GM10248 (cell line): Measurements from ENCODE around the gene CEP20.
"Not testable (repeated sequence)": the region's sequence is repeated elsewhere in the genome, so short reads cannot be mapped to it uniquely, and the experiment has no call there.

Source experiments
- CTCF ChIA-PET: fragments of 300-600 bp; sonication (Branson Sonifier 250); formaldehyde crosslinking; extraction: SDS; loops from one replicate; lab custom pipeline; 2021; ENCODE audit warnings: antibody characterized with exemption; lab: Yijun Ruan, JAX
- POLR2A ChIA-PET: fragments of 350-650 bp; sonication (Branson Sonifier 250); formaldehyde crosslinking; extraction: SDS; loops from one replicate; lab custom pipeline; 2020; ENCODE audit warnings: antibody characterized with exemption; lab: Yijun Ruan, JAX
- DNase-seq: peaks from one replicate; pipeline ENCODE4 v3.0.0; 2012; ENCODE audit errors: extremely low spot score
- CTCF ChIP-seq: IDR thresholded peaks from 2 replicates; pipeline ENCODE4 v1.5.1; 2012; ENCODE audit warnings: mild to moderate bottlenecking, low read depth; ENCODE audit errors: extremely low read depth, missing control alignments, control extremely low read depth

The CEP20 gene

GRCh38 chr16:15888072-15888976 lies at the start of gene CEP20:
Gene CEP20 (minus strand): TSS chr16:15888603. CDS start chr16:15888585, 18 bp downstream.
- ChIA-PET CTCF (interaction anchor here (0.6 to 6.3 kb wide), 11 partner anchors 8 to 190 kb away, joined by 3 to 50 read pairs (median 3); no protein-coding TSS in a partner anchor), POLR2A (interaction anchor here (0.6 to 1.4 kb wide), 4 partner anchors 11 to 180 kb away, joined by 3 to 4 read pairs (median 4); no protein-coding TSS in a partner anchor)
- peak; percentile 100 for DNase-seq
- TF ChIP-seq CTCF, result no peak

- CTCF ChIA-PET, POLR2A ChIA-PET: not testable (repeated sequence)
Measured at GRCh38 chr16:15936809-15937208, 48.4 kb upstream of the CEP20 start.

GRCh38 chr16:15934991-15935390 lies 46.6 kb upstream of the CEP20 start:
- ChIA-PET POLR2A (no interaction called here), CTCF (interaction anchor here (1.4 kb wide), 1 partner anchor 42 kb away, joined by 3 read pairs; no protein-coding TSS in a partner anchor)
- TF ChIP-seq CTCF, result no peak
- DNase-seq, result no peak

More at GRCh38 chr16:15936809-15937208, 48.4 kb upstream of the CEP20 start:
- not testable (repeated sequence) for DNase-seq

GRCh38 chr16:15933781-15934180 lies 45.4 kb upstream of the CEP20 start:
- DNase-seq, result no peak
- CTCF ChIA-PET, result interaction anchor here (1.4 kb wide), 1 partner anchor 43 kb away, joined by 3 read pairs; no protein-coding TSS in a partner anchor
- TF ChIP-seq CTCF, result no peak
- POLR2A ChIA-PET, result no interaction called here

- CTCF ChIA-PET, result interaction anchor here (0.8 kb wide), 1 partner anchor 13 kb away, joined by 3 read pairs; no protein-coding TSS in a partner anchor
- no peak for TF ChIP-seq CTCF
- DNase-seq, result no peak
- POLR2A ChIA-PET, result no interaction called here
Measured at GRCh38 chr16:15932939-15933338, 44.5 kb upstream of the CEP20 start.

GRCh38 chr16:15928261-15929104 lies 40.1 kb upstream of the CEP20 start:
- POLR2A ChIA-PET, result no interaction called here
- TF ChIP-seq CTCF, result no peak
- CTCF ChIA-PET, result no interaction called here

More at GRCh38 chr16:15928261-15929104, 40.1 kb upstream of the CEP20 start:
- no peak for DNase-seq
